ENCODE results near the gene CLIC4.

- TF ChIP-seq, protein P1, sequence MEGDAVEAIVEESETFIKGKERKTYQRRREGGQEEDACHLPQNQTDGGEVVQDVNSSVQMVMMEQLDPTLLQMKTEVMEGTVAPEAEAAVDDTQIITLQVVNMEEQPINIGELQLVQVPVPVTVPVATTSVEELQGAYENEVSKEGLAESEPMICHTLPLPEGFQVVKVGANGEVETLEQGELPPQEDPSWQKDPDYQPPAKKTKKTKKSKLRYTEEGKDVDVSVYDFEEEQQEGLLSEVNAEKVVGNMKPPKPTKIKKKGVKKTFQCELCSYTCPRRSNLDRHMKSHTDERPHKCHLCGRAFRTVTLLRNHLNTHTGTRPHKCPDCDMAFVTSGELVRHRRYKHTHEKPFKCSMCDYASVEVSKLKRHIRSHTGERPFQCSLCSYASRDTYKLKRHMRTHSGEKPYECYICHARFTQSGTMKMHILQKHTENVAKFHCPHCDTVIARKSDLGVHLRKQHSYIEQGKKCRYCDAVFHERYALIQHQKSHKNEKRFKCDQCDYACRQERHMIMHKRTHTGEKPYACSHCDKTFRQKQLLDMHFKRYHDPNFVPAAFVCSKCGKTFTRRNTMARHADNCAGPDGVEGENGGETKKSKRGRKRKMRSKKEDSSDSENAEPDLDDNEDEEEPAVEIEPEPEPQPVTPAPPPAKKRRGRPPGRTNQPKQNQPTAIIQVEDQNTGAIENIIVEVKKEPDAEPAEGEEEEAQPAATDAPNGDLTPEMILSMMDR (IDR thresholded peaks at IDR 0.05): no peak
- no peak for TF ChIP-seq POLR2A (IDR thresholded peaks at IDR 0.05)
Observed at GRCh38 chr1:24761582-24761981, 16.3 kb downstream of the CLIC4 start.
